ENCODE data around the gene CCNJL.

- no peak for TF ChIP-seq CTCF (IDR thresholded peaks at IDR 0.05; ENCODE audit: low read depth, low read length, poor library complexity, severe bottlenecking)
- TF ChIP-seq EZH2phosphoT487 (IDR thresholded peaks at IDR 0.05; ENCODE audit: borderline replicate concordance, low read length) = no peak
These were observed 37.6 kb upstream of the CCNJL start for GRCh38 chr5:160349935-160350303.

All from DOHH2 (cell line).